CD4-positive, CD25-positive, alpha-beta regulatory T cell (primary cell): Measurements from ENCODE around the gene NBR1. TPM values are rescaled to one million over a fixed set of nuclear protein-coding genes. Genes with fewer than 3 reads are reported as not detected.
"Not testable (repeated sequence)": the region's sequence is repeated elsewhere in the genome, so short reads cannot be mapped to it uniquely, and the experiment has no call there.

Experiments used
- ATAC-seq, 2 donors: fragments of 150-1000 bp; cut with Tn5 transposase; one replicate each; pipeline ENCODE4 v1.10.0; 2021; ENCODE audit warnings: low read depth in 2 of 2, moderate number of reproducible peaks in 2 of 2, moderate library complexity in 1 of 2
- DNase-seq, 3 donors: peaks; one replicate each; pipeline versions ENCODE4 v3.0.0 to v3.0.0-alpha.2; 2012 to 2022; ENCODE audit warnings: mixed read lengths in 1 of 3
- H3K27ac ChIP-seq: one replicate; pipeline ENCODE4 v1.7.0; 2013; ENCODE audit warnings: mild to moderate bottlenecking, low read length; ENCODE audit not compliant: insufficient read depth, poor library complexity, severe bottlenecking
- H3K27me3 ChIP-seq: one replicate; pipeline ENCODE4 v1.7.0; 2013; ENCODE audit warnings: low read length; ENCODE audit not compliant: control insufficient read depth, insufficient read depth
- H3K36me3 ChIP-seq: one replicate; pipeline ENCODE4 v1.7.0; 2013; ENCODE audit warnings: mild to moderate bottlenecking, low read length, moderate library complexity; ENCODE audit not compliant: control insufficient read depth, insufficient read depth
- H3K4me1 ChIP-seq: 2 replicates; pipeline ENCODE4 v1.7.0; 2013; ENCODE audit warnings: mild to moderate bottlenecking, low read length; ENCODE audit not compliant: insufficient read depth, control insufficient read depth, poor library complexity, severe bottlenecking
- H3K4me3 ChIP-seq: one replicate; pipeline ENCODE4 v1.7.0; 2013; ENCODE audit warnings: low read depth, mild to moderate bottlenecking, low read length, moderate library complexity
- H3K9me3 ChIP-seq, 2 experiments: 1 replicate in 1 of 2; 2 replicates in 1 of 2; pipeline ENCODE4 v1.7.0; 2013; ENCODE audit warnings: low read length in 2 of 2, mild to moderate bottlenecking in 1 of 2, moderate library complexity in 1 of 2; ENCODE audit not compliant: control insufficient read depth in 2 of 2
- H3K27ac Mint-ChIP-seq, 3 donors: one replicate each; pipeline ENCODE4 v1.8.0; 2020 to 2022; ENCODE audit warnings: mild to moderate bottlenecking in 3 of 3, mixed read lengths in 3 of 3, moderate library complexity in 2 of 3
- H3K27me3 Mint-ChIP-seq: one replicate; pipeline ENCODE4 v1.8.0; 2022; ENCODE audit warnings: mild to moderate bottlenecking, mixed read lengths
- H3K36me3 Mint-ChIP-seq: one replicate; pipeline ENCODE4 v1.8.0; 2020; ENCODE audit warnings: mixed read lengths
- H3K4me1 Mint-ChIP-seq, 4 donors: one replicate each; pipeline ENCODE4 v1.8.0; 2020 to 2022; ENCODE audit warnings: mixed read lengths in 4 of 4, mild to moderate bottlenecking in 1 of 4
- H3K4me3 Mint-ChIP-seq, 4 donors: one replicate each; pipeline ENCODE4 v1.8.0; 2020 to 2022; ENCODE audit warnings: mild to moderate bottlenecking in 4 of 4, mixed read lengths in 4 of 4, moderate library complexity in 3 of 4
- H3K9me3 Mint-ChIP-seq, 7 donors: one replicate each; pipeline ENCODE4 v1.8.0; 2020 to 2022; ENCODE audit warnings: mixed read lengths in 7 of 7, mild to moderate bottlenecking in 3 of 7, moderate library complexity in 2 of 7
- polyA plus RNA-seq, 4 donors: library from polyadenylated mRNA; unstranded; fragments of 300-500 nt; fragmentation: Illumina TruSeq; gene quantifications; one replicate each; pipeline ENCODE4 v1.2.3, GENCODE V29; 2021
- total RNA-seq: library from RNA; stranded (reverse); gene quantifications from one replicate; pipeline ENCODE4 v1.2.3, GENCODE V29; 2022

The NBR1 gene
- total and polyA plus RNA-seq, 5 donors from 2014 or later: 65.0 to 104 (median 94.6) TPM

DNA sequence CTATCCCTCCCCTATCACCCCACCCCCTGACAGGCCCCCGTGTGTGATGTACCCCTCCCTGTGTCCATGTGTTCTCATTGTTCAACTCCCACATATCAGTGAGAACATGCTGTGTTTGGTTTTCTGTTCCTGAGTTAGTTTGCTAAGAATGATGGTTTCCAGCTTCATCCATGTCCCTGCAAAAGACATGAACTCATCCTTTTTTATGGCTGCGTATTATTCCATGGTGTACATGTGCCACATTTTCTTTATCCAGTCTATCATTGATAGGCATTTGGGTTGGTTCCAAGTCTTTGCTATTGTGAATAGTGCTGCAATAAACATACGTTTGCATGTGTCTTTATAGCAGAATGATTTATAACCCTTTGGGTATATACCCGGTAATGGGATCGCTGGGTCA is 15.6 kb downstream of the NBR1 start:
- H3K9me3 ChIP-seq, H3K4me1 Mint-ChIP-seq, DNase-seq, ATAC-seq, H3K9me3 Mint-ChIP-seq, H3K4me3 Mint-ChIP-seq, H3K4me1 ChIP-seq, H3K27me3 ChIP-seq, H3K27me3 Mint-ChIP-seq, H3K27ac ChIP-seq, H3K4me3 ChIP-seq: not testable (repeated sequence)
- peaks cover 34% of the 10 kb centered on the region for H3K36me3 Mint-ChIP-seq
- H3K27ac Mint-ChIP-seq: peak overlapping the region in 1 of 3 donors; percentile 47
- H3K36me3 ChIP-seq: peaks cover 62% of the 10 kb centered on the region

- no peaks in the 10 kb centered on the region for H3K27me3 Mint-ChIP-seq
- H3K27ac ChIP-seq: no peak overlapping the region
- H3K36me3 Mint-ChIP-seq: peaks cover 51% of the 10 kb centered on the region
- H3K4me1 ChIP-seq: no peaks in the 10 kb centered on the region
- no peak overlapping the region for H3K27ac Mint-ChIP-seq
- peaks cover 89% of the 10 kb centered on the region for H3K36me3 ChIP-seq
- no peaks in the 10 kb centered on the region for H3K27me3 ChIP-seq
- H3K9me3 ChIP-seq: no peaks in the 10 kb centered on the region
- H3K4me3 ChIP-seq: no peak overlapping the region
- H3K4me1 Mint-ChIP-seq: peaks cover 0 to 8% (median 2%) of the 10 kb centered on the region in 4 donors
- no peak for ATAC-seq
- no peak for DNase-seq
- H3K4me3 Mint-ChIP-seq: no peak overlapping the region
- H3K9me3 Mint-ChIP-seq: no peaks in the 10 kb centered on the region
Observed at GRCh38 chr17:43193251-43193650, 22.2 kb downstream of the NBR1 start.

- Histone ChIP-seq H3K27ac (no peak overlapping the region), H3K27me3 (no peaks in the 10 kb centered on the region), H3K4me1 (no peaks in the 10 kb centered on the region), H3K36me3 (peaks cover 83% of the 10 kb centered on the region), H3K9me3 (no peaks in the 10 kb centered on the region), H3K4me3 (no peak overlapping the region)
- ATAC-seq: no peak
- H3K36me3 Mint-ChIP-seq: peaks cover 47% of the 10 kb centered on the region
- no peak for DNase-seq
- no peak overlapping the region for H3K4me3 Mint-ChIP-seq
- no peak overlapping the region for H3K27ac Mint-ChIP-seq
- H3K9me3 Mint-ChIP-seq: no peaks in the 10 kb centered on the region
- H3K4me1 Mint-ChIP-seq: peaks cover 0 to 7% (median 0%) of the 10 kb centered on the region in 4 donors
- H3K27me3 Mint-ChIP-seq: no peaks in the 10 kb centered on the region
Observed at GRCh38 chr17:43199633-43200032, 28.6 kb downstream of the NBR1 start.

DNA sequence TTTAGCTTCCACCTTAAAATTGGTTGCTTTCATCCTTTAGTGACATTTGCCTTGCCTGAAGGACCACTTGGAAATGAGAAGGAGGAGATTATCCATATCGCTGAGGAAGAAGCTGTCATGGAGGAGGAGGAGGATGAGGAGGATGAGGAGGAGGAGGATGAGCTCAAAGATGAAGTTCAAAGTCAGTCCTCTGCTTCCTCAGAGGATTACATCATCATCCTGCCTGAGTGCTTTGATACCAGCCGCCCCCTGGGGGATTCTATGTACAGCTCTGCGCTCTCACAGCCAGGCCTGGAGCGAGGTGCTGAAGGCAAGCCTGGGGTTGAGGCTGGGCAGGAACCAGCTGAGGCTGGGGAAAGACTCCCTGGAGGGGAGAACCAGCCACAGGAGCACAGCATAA is 29.1 kb downstream of the NBR1 start:
- peaks cover 0 to 7% (median under 1%) of the 10 kb centered on the region in 4 donors for H3K4me1 Mint-ChIP-seq
- H3K4me3 ChIP-seq: no peak overlapping the region
- no peaks in the 10 kb centered on the region for H3K9me3 ChIP-seq
- ATAC-seq (no peak), DNase-seq (no peak)
- no peaks in the 10 kb centered on the region for H3K4me1 ChIP-seq
- no peaks in the 10 kb centered on the region for H3K9me3 Mint-ChIP-seq
- no peaks in the 10 kb centered on the region for H3K27me3 ChIP-seq
- no peaks in the 10 kb centered on the region for H3K27me3 Mint-ChIP-seq
- H3K36me3 ChIP-seq: peaks cover 82% of the 10 kb centered on the region
- H3K27ac ChIP-seq: no peak overlapping the region
- no peak overlapping the region for H3K4me3 Mint-ChIP-seq
- H3K36me3 Mint-ChIP-seq: peaks cover 44% of the 10 kb centered on the region
- H3K27ac Mint-ChIP-seq: no peak overlapping the region

- H3K36me3 Mint-ChIP-seq: peaks cover 40% of the 10 kb centered on the region
- H3K4me1 ChIP-seq, DNase-seq, H3K27ac Mint-ChIP-seq, H3K9me3 Mint-ChIP-seq, H3K4me1 Mint-ChIP-seq, H3K27me3 Mint-ChIP-seq, H3K27me3 ChIP-seq, H3K9me3 ChIP-seq, H3K27ac ChIP-seq, H3K4me3 ChIP-seq, ATAC-seq, H3K4me3 Mint-ChIP-seq: not testable (repeated sequence)
- peaks cover 70% of the 10 kb centered on the region for H3K36me3 ChIP-seq
Observed at GRCh38 chr17:43203013-43203412, 32.0 kb downstream of the NBR1 start.

DNA sequence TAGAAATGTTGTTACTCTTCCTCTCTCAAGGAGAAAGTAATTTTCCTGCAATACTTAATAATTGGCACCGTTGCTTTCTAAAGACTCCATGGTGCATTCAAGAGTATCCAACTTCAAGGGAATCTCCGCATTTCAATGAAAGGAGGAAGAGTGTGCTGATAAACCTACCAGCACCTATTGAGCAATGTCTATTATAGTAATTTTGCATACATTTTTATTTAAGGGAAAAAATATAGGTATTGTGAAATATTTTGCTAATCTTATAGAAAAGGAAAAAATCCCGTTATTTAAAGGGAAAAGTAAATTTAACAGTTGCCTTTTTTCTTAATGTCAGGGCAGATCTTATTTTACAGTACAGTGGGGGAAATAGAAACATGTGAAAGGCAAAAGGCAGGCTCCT is 39.6 kb downstream of the NBR1 start:
- DNase-seq (no peak), ATAC-seq (no peak)
- H3K27me3 Mint-ChIP-seq: no peaks in the 10 kb centered on the region
- H3K4me1 Mint-ChIP-seq: peaks cover 14 to 43% (median 27%) of the 10 kb centered on the region in 4 donors
- peak overlapping the region; percentile 94 to 100 (median 98) for H3K4me3 Mint-ChIP-seq
- H3K27ac Mint-ChIP-seq: peak overlapping the region; percentile 64 to 98 (median 95)
- H3K36me3 ChIP-seq: peaks cover 24% of the 10 kb centered on the region
- no peaks in the 10 kb centered on the region for H3K9me3 ChIP-seq
- peak overlapping the region; percentile 91 for H3K4me3 ChIP-seq
- peaks cover 22% of the 10 kb centered on the region for H3K36me3 Mint-ChIP-seq
- H3K27ac ChIP-seq: peak overlapping the region; percentile 76
- H3K9me3 Mint-ChIP-seq: peaks cover 0 to 1% (median 0%) of the 10 kb centered on the region in 7 donors
- no peaks in the 10 kb centered on the region for H3K27me3 ChIP-seq
- peaks cover 25% of the 10 kb centered on the region for H3K4me1 ChIP-seq

DNA sequence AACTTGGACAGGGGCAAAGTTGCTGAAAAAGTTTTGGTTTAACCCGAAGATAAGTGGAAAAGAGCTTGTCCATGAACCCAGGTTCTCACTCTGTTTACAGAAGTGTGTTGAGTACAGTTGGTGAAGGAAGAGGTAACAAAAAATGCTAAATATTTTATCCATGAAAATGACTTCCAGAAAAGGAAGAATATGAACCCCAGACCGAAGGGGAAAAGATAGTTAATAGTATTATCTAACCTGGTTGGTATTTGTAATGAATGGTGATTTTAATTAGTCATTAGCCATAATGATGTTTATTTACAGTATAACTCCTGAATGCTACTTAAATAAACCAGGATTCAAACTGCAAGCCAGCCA is 40.1 kb downstream of the NBR1 start:
- Histone ChIP-seq H3K9me3 (no peaks in the 10 kb centered on the region), H3K4me3 (peak overlapping the region; percentile 91), H3K27me3 (no peaks in the 10 kb centered on the region), H3K27ac (peak overlapping the region; percentile 76), H3K4me1 (peaks cover 25% of the 10 kb centered on the region), H3K36me3 (peaks cover 28% of the 10 kb centered on the region)
- no peaks in the 10 kb centered on the region for H3K27me3 Mint-ChIP-seq
- peak overlapping the region; percentile 94 to 100 (median 98) for H3K4me3 Mint-ChIP-seq
- DNase-seq: no peak
- no peak for ATAC-seq
- peaks cover 26% of the 10 kb centered on the region for H3K36me3 Mint-ChIP-seq
- H3K27ac Mint-ChIP-seq: peak overlapping the region; percentile 64 to 98 (median 95)
- peaks cover 14 to 45% (median 27%) of the 10 kb centered on the region in 4 donors for H3K4me1 Mint-ChIP-seq
- H3K9me3 Mint-ChIP-seq: peaks cover 0 to 1% (median 0%) of the 10 kb centered on the region in 7 donors
